ENCODE measurements around the gene ADCY2.

- TF ChIP-seq CTCF (conservative IDR thresholded peaks at IDR 0.05; ENCODE audit: low read depth, low read length) (no peak), EZH2 (IDR thresholded peaks at IDR 0.05; ENCODE audit: borderline replicate concordance, low read depth, low read length, poor library complexity, severe bottlenecking) (no peak)
These were observed 96.4 kb downstream of the ADCY2 start for GRCh38 chr5:7492371-7492770.
